HG03175 (cell line): ENCODE results near the gene PABPN1L.

Experiments
- ATAC-seq: cut with Tn5 transposase; IDR thresholded peaks from one replicate; pipeline ENCODE4 v1.9.1; 2021; ENCODE audit warnings: mild to moderate bottlenecking, moderate library complexity; ENCODE audit not compliant: unreplicated experiment

Gene PABPN1L

GRCh38 chr16:88870608-88871348, 4.3 kb upstream of the PABPN1L start:
- ATAC-seq: no peak

GRCh38 chr16:88869673-88869980, 3.2 kb upstream of the PABPN1L start:
- ATAC-seq: no peak

DNA sequence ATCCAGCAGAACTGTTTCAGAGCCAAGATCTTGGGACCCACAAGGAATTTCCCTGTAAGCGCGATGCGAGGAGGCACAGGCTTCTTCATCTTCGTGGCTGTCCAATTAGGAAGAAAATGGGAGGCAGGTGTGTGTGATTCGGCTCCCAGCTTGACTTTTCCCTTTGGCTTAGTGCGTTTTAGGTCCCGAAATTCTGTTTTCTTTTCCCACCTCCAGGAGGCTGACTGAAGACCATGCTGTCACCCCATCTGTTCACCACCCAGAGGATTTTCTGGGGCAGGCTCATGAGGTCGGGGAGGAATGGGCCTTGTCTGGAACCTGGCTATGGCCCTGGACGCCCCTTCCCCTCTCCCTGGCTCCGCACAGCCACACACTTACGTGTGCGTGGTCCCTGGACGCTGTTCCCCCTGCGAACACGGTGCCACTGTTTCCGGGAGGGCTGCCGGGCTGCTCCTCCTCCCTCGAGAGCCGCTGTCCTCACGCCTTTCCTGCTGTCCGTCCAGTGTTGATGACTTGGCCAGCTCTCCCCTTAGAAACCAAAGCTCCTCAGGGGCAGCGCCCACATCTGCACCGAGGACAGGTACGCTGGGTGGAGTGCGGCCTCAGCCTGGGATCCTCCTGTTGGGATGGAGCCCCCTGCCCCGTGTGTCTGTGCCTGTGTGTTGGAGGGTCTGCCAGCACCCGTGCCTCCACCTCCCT, 2.7 kb upstream of the PABPN1L start:
- ATAC-seq: no peak

DNA sequence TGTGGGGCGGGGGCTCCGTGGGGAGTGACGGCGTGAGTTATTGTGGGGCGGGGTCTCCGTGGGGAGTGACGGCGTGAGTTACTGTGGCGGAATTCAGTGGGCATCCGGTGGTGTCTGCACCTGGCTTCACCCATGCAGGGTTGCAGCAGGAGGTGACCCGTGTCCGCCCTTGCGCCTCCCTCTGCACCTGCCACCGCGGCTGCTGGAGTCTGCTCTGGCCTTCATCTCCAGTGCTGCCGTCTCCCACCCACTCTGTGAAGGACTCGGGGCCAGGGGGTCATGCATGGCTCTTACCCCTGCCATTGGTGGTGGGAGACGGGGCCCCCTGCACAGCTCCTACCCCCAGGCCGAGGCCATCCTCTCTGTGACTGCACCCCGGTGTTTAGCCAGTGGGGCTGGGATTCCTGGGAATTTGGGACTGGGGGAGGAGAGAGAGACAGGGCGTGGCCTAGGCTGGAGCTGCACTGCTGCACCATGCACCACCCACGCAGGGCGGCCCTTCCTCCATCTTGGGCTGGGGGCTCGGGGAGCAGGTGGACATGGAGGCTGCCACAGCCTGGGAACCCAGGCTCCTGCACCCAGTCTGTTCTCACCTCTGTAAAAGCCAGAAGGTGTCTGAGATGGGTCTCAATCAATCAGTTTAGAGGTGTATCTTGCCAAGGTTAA, 1.3 kb upstream of the PABPN1L start:
- no peak for ATAC-seq

- ATAC-seq: no peak
Measured at GRCh38 chr16:88865742-88866141, 718 bp downstream of the PABPN1L start.

- no peak for ATAC-seq
Measured at GRCh38 chr16:88865310-88865709, 1.1 kb downstream of the PABPN1L start.

- no peak for ATAC-seq
Measured at GRCh38 chr16:88864521-88864920, 1.9 kb downstream of the PABPN1L start.

GRCh38 chr16:88864099-88864498, 2.4 kb downstream of the PABPN1L start:
- no peak for ATAC-seq

GRCh38 chr16:88863426-88863825, 3.0 kb downstream of the PABPN1L start:
- ATAC-seq: no peak

DNA sequence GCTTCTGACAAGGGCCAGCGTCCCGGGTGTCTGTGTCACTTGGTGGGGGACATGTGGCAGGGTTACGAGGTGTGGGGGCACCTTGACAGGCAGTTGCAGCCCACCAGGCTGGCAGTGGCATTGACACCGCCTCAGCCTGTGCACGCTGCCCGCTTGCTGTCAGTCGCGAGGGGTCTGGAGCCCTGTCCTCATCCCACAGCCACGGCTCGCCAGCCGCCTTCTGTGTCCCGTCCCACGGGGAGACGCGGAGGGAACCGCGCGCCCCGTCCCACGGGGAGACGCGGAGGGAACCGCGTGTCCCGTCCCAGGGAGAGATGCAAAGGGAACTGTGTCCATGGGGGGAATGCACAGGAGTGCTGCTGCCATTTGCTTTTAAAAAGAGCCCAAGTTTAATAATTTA, 3.5 kb downstream of the PABPN1L start:
- no peak for ATAC-seq

- no peak for ATAC-seq
Measured at GRCh38 chr16:88861359-88861758, 5.1 kb downstream of the PABPN1L start.

DNA sequence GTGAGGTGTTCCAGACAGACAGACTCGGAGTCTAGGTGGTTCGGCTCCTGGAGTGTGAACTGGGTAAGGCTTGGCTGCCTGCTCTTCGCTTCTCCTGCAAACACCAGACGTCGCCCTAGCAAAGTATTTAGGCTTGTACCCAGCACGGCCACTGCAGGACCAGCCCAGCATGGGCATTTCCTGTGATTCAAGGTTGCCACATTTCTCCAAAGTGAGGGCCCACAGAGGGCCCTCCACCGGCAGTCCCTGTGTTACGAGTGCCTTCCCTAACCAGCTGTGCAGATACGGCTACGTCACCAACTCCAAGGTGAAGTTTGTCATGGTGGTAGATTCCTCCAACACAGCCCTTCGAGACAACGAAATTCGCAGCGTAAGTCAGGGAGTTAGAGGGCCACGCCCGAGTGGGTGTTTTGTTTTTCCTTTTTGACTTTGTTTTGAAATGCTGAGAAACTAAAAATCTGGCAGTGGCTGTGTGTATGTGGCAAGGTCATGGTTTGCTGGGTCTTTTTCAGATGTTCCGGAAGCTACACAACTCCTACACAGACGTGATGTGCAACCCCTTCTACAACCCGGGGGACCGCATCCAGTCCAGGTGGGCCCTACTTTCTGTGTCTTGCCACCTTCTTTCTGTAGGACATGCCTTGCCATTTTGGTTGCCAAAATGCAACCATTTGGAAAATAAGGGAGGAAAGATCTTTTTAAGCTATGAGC, 6.9 kb downstream of the PABPN1L start:
- no peak for ATAC-seq

- peak; percentile 38 for ATAC-seq
Measured at GRCh38 chr16:88857728-88858339, 8.6 kb downstream of the PABPN1L start.

DNA sequence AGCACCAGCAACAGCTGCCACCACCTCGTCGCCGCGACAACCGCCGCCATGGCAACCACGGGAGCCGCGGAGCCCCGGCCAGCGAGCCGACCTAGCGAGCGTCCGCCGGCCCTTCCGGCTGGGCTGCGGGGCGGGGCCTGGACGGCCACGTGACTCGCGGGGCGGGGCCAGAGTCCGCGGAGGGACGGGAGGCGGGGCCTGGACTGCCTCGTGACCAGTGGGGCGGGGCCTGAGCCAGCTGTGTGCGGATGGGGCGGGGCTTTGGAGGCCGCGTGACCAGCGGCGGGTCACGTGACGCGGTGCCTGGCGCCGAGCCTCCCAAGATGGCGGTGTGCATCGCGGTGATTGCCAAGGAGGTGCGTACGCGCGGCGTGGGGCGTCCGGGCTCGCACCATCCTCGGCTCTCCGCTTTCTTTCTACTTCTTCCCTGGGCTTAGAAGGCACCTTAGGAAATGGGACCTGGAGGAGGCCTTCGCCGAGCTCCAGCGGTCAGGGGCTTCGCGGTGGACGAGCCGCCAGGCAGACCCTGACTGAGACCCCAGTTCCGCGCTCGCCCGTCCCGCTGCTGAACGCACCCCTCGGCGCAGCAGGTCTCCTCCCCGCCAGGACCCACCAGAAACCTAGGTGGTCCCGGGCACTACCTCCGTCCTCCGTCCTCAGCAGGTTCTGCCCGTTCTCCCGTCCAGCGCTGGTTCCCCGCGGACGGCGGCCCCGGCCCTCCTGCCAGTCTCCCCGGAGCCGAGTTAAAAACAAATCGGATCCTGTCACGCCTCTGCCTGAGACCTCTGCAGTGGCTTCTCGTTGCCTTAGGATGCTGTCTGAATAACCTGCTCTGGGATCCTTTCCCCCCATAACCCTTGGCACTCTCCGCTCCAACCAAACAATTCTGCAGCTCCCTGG, 9.4 kb downstream of the PABPN1L start, which contains the start of the genes GALNS and TRAPPC2L:
Gene GALNS (minus strand): TSS at position 120 of the 900 bp plus-strand sequence. CDS start 70 bp downstream, at position 50.
Gene TRAPPC2L (plus strand): TSS at position 300 of the 900 bp plus-strand sequence. CDS start 24 bp downstream, at position 324.
- ATAC-seq: peak; percentile 84

GRCh38 chr16:88856122-88856827, 10.2 kb downstream of the PABPN1L start:
- no peak for ATAC-seq

- ATAC-seq: no peak
Measured at GRCh38 chr16:88855736-88856121, 10.7 kb downstream of the PABPN1L start.

DNA sequence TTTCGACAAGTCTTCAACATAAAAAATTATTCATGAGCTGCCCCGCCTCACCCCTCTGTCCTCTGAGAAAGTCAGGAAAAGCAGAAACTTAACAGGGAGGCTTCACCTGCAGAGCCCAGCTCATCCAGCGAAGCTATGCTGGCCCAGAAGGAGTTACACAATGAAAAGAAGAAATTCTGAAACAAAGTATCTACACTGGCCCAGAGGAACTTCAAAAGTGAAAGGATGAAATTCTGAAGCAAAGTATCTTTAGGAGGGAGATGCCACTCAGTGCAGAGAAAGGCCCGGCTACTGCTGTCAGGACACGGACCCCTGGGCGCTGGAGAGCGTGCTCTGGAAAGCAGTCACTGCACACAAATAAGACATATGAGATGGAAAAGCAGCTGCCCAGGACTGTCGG, 11.3 kb downstream of the PABPN1L start:
- ATAC-seq: no peak

DNA sequence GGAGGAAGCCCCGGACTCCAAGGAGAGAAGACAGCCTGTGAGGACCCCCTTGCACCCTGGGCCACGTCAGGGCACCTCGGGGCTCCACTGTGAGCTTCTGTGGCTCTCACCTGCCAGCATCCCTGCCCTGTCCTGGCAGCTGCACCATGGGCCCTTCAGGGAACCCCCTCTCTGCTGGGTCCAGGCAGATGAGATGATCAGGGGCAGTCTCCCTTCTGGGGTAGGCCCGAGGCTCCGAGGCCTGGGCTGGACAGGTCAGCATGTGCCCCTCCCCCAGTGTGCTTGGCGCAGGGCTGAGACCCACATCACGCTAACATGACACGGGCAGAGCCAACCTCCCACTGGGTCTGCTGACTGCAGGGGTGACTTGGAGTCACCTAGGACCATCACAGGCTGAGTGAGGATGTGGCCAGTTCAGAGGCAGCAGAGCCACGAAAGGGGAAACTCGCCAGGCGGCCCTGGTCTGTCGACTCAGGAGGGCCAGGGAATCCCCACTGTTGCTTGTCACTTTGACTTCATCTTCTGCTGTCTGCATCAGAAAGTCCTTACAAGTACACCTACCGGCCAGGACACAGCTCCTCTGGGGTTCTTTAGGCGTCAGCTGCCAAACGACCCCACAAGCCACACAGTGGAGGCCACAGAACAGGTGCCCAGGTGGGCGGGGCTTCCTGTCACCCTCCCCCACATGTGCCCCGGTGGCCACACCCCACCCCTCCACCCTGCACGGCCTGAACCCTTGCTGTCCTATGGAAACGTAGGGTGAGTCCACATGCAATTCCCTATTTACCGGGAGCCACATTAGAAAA, 12.0 kb downstream of the PABPN1L start:
- no peak for ATAC-seq
